GM12878 (cell line): ENCODE data around the gene CLIP1.

Source experiments
- CTCF ChIP-seq, 3 experiments: IDR thresholded peaks in 2 of 3; conservative IDR thresholded peaks in 1 of 3; 2 replicates each; pipeline ENCODE4 v1.5.1; 2011; ENCODE audit warnings: low read depth in 3 of 3, low read length in 3 of 3, mild to moderate bottlenecking in 3 of 3, control low read depth in 2 of 3, moderate library complexity in 2 of 3, inconsistent platforms in 1 of 3, mixed read lengths in 1 of 3; ENCODE audit not compliant: control insufficient read depth in 2 of 3, insufficient read depth in 1 of 3; ENCODE audit errors: extremely low read depth in 1 of 3
- POLR2A ChIP-seq: IDR thresholded peaks from 2 replicates; pipeline ENCODE4 v1.6.1; 2011; ENCODE audit warnings: low read depth, mild to moderate bottlenecking, low read length
- TF ChIP-seq, protein P1 (sequence below): IDR thresholded peaks from 2 replicates; pipeline ENCODE4 v1.6.1; 2012; ENCODE audit warnings: low read depth, low read length, improper control_type of control experiment

DNA sequence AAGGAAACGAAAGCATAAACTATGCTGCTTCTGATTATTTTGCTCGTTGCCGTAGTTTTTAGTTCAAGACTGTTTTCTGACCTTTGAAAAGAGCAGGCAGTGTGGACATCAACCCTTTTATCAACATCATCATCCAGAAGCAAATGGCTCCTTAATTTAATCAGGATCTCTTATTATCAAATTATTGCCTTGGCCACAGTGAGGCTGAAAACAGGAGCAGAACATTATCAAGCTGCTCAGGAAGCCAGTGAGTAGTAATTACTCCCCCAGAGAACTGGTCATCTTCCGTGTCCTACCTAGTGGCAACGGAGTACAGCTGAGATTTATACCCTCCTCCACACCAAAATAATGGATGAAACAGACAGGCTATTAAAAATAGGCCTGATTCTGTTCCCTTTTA is 194.4 kb downstream of the CLIP1 start:
- TF ChIP-seq CTCF (IDR thresholded peaks at IDR 0.05 in 2 of 3, conservative IDR thresholded peaks at IDR 0.05 in 1 of 3; ENCODE audit: control insufficient read depth in 2 of 3, extremely low read depth in 1 of 3, insufficient read depth in 1 of 3, low read depth in 3 of 3, low read length in 3 of 3) (no peak), POLR2A (no peak)
- TF ChIP-seq, protein P1, sequence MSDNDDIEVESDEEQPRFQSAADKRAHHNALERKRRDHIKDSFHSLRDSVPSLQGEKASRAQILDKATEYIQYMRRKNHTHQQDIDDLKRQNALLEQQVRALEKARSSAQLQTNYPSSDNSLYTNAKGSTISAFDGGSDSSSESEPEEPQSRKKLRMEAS = no peak
